Activated CD4-positive, alpha-beta T cell treated with anti-CD3 and anti-CD28 coated beads, Interleukin-2, amount 50 U/mL, for 16 hours (primary cell): ENCODE results near the gene TEX53.

ENCODE experiments used
- DNase-seq: peaks from one replicate; pipeline ENCODE4 v3.0.0-alpha.2; 2020

The TEX53 gene

DNA sequence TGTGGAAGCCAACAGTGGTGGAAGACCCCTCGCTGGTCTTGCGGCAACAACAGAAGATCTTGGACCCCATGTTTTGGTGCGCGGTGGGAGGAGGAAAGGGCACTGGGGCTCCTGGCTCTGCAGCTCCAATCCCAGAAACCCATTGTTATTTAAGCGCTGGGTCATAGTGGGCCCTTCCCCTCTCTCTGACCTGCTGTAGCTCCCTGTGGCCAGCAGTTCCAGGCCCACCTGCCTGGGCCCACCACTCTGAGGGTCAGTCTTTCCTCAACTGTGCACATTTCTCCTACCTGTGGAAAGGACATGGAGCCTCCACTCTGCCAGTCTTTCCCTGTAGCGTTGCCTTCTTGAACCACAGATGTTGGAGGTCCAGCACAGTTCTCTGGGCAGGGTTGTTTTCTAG is at the start of gene TEX53:
TSS of gene TEX53 (minus strand) at position 101 of the 400 bp plus-strand sequence. CDS start at position 70, 31 bp downstream.
- no peak for DNase-seq

DNA sequence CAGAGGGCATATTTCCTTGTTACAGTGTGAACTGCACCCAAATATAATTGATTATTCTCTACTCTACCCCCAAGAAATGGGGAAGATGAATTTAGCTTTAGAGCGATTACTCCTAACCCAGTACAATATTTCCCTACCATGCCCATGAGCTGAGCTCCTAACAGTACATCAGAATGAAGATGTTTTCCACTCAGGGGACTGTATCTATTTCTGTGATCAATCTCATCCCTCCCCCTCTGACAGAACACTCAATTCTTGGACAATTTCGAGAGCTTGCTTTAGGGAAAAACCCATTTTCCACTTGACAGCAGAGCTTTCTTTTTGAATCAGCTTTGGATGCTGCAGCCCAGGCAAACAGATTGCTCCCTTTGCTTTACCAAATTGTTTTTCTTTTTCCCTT is 49.1 kb upstream of the TEX53 start:
- DNase-seq: no peak

DNA sequence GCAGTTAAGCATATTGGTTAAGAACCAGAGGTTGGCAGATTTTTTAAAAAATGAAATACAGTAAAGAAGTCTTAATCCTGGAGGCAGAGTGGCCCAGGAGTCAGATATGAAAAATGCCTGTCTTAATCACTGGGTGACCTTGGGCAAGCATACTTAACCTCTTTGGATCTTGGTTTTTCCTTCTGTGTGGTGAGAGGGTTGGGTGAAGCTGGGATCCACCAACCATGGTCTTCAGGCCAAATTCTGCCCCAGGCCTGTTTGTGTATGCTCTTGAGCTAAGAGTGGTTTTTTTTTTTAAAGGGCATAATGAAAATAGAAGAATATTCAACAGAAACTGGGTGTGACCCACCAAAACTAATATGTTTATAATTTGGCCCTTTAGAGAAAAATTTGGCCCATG is 44.4 kb upstream of the TEX53 start:
- no peak for DNase-seq

DNA sequence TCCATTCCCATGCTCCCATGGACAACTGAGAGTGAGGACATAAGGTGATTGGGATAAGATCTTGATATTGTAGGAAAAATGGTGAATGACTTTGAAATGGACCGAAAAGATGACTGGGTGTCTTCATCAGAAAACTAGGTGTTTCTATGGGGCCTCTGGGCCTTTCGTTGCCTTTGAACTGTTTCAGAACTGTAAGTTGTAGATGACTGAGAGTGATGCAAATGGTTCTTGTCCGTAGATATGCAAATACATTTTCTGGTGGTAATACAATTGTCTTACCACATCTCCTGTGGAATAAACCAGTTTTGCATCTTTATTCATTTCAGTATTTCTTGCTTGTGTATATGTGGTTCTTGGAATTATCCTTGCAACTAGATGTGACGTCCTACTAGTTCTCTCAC is 40.3 kb upstream of the TEX53 start:
- peak; percentile 83 for DNase-seq

DNA sequence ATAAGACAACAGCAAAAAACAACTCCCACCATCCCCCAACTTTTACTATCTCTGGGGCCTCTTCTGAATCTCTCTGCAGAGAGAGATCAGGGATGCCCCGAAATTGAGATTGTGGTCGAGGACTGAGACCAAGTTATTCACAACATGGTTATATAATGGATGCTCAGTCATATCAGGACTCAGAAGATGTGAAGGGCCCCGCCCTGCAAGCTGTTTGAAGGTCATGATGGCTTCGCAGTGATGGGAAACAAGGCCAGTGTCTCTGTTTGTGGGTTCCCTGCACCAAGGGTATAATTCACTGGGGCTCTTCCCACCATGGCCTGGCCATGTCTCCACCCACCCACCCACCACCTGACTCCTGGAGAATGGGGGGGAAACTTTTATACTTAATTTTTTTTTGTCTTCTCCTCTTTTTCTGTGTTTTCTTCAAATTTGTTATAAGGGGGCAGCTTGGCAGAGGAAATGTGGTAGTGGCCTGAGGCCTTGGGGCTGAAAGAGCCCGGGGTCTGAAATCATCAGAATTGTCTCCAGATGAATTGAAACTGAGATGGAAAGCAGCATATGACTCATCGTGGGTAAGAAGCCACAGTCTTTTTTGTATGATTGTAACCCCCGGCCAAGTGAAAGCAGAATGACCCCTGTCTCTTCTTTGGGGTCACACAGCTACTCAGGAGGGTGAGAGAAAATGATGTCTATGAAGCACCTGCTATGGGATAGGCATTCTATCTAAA is 39.4 kb upstream of the TEX53 start:
- DNase-seq: peak; percentile 94

DNA sequence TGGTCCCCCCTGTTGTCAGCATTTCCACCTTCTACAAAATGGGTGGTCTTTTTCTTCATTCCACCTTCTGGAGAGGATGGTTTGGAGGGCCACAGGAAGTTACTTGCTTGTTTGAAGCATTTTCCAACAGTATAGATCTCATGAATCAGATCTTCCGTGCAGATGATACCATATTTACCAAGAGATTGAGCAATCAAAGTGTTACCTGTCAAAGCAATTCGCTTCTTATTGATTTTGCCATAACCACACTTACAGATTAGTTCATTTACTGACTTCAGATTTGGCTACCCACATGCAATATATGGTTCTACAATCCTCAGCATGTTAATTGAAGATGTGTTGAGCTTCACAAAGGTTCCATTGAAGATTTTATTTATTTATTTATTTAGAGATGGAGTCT is 38.3 kb upstream of the TEX53 start:
- peak; percentile 56 for DNase-seq

- DNase-seq: peak; percentile 81
These were observed 37.2 kb upstream of the TEX53 start for GRCh38 chr9:114694719-114695269.

- DNase-seq: no peak
These were observed 36.5 kb upstream of the TEX53 start for GRCh38 chr9:114694146-114694545.

GRCh38 chr9:114693248-114693855 is 35.7 kb upstream of the TEX53 start:
- no peak for DNase-seq

- no peak for DNase-seq
These were observed 34.3 kb upstream of the TEX53 start for GRCh38 chr9:114691956-114692295.

DNA sequence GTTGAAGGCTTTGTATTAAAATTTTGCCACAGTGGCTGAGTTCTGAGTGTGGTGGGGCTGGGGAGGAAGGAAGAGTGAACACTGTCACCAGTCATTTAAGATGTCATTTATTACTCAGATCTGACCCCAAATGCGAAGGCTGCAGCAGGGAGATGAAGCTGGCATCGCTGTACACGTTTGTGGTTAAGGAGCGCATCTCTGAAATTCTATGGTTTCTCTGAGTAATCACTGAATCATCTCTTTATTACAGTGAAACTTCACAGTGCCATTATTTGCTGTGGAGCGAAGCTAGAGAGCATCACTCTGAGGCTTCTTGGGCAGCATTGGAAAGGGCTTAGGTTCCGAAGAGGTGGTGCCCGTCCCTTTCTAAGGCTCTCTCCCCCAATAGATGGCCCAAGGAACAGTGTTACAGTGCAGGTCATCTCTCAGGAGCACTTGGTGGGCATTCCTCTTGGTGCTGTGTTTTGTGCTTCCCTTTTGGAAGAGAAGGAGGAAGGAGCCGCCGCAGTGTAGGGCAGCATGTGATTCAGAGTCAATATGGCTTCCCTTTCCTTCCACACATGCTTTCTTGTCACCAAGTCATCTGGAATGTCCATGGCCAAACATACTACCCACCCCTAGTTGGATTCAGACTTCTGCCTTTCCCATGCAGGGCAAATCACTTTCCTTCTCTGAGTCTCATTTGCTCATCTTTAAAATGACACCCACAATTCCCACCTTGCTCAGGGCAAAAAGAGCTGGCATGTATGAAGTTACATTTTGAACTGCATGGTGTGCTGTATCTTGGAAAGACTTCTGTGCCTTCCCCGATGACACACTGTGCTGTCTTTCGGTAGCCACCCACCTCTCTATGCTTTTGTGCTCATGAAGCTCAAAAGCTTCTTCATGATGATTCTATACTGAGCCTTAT is 33.7 kb upstream of the TEX53 start:
- peak; percentile 97 for DNase-seq

DNA sequence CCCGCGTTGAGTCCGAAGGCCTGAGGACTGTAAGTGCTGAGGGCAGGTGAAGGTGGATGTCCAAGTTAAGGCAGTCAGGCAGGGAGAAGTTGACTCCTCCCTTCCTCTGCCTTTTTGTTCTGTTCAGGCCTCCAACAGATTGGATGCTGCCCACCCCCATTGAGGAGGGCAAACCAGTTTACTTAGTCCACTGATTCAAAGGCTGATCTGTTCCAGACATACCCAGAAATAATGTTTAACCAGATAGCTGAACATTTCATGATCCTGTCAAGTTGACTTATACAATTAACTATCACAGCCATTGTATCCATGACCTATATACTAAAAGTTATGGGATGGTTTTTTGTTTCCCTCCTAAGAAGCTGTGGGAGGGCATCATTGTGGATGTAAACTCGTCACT is 32.7 kb upstream of the TEX53 start:
- no peak for DNase-seq

DNA sequence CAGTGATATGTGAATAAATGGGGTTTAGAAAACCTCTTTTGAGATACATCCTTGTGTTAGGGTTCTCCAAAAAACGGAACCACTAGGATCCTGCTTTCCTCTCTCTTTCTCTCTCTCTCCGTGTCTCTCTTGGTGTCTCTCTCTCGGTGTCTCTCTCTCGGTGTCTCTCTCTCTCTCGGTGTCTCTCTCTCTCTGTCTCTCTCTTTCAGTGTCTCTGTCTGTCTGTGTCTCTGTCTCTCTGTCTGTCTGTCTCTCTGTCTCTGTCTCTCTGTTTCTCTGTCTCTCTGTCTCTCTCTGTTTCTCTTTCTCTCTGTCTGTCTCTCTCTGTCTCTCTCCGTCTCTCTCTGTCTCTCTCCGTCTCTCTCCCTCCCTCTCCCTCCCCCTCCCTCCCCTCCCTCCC is 32.2 kb upstream of the TEX53 start:
- DNase-seq: no peak

DNA sequence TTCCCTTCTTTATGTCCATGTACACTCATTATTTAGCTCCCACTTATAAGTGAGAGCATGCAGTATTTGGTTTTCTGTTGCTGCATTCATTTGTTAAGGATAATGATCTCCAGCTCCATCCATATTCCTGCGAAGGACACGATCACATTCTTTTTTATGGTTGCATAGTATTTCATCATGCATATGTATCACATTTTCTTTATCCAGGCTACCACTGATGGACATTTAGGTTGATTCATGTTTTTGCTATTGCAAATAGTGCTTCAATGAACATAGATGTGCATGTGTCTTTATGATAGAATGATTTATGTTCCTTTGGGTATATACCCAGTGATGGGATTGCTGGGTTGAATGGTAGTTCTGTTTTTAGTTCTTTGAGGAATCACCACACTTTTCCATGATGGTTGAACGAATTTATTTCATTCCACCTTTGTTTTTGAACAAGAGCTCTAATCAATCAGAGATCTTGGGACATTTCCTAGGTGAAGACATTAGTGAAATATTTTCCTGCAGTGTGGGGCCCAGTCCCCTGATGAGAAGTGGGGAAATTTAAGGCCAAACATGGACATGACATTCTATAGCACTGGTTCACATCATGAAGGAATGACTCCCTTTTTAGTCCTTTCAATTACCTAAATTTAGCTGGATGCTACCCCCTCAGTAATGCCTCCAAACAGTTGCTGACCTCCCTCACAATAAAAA is 31.5 kb upstream of the TEX53 start:
- DNase-seq: no peak

GRCh38 chr9:114688379-114688778 is 30.8 kb upstream of the TEX53 start:
- no peak for DNase-seq

GRCh38 chr9:114687034-114687433 is 29.4 kb upstream of the TEX53 start:
- DNase-seq: no peak

DNA sequence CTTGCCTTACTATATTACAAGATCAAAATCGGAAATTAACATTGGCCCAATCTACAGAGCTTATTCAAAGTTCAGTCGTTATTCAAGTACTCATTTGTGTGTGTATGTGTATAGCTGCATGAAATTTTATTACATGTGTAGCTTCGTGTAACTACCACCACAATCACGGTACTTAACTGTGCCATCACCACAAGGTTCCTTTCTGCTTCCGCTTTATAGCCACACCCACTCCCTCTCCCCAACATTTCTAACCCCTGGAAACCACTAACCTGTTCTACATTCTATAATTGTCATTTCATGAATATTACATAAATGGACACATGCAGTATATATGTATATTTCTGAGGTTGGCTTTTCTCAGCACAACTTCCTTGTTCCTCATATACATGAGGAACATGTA is 28.3 kb upstream of the TEX53 start:
- no peak for DNase-seq

GRCh38 chr9:114684036-114684435 is 26.4 kb upstream of the TEX53 start:
- DNase-seq: no peak

DNA sequence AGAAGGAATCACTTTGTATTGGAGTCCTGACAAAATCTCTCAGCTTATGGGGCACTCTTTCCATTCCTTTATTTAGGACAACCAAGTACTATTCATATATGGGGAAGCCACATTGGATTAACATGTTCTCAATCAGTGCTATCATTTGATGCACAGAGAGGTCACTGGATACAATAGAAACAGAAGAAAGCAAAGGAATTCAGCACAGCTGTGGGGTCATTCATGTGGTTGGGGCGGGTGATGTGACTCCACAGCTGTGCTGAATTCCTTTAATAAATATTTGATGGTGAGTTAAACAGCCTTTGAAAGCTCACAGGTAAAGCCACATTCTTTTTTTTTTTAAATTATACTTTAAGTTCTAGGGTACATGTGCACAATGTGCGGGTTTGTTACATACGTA is 25.2 kb upstream of the TEX53 start:
- DNase-seq: no peak

DNA sequence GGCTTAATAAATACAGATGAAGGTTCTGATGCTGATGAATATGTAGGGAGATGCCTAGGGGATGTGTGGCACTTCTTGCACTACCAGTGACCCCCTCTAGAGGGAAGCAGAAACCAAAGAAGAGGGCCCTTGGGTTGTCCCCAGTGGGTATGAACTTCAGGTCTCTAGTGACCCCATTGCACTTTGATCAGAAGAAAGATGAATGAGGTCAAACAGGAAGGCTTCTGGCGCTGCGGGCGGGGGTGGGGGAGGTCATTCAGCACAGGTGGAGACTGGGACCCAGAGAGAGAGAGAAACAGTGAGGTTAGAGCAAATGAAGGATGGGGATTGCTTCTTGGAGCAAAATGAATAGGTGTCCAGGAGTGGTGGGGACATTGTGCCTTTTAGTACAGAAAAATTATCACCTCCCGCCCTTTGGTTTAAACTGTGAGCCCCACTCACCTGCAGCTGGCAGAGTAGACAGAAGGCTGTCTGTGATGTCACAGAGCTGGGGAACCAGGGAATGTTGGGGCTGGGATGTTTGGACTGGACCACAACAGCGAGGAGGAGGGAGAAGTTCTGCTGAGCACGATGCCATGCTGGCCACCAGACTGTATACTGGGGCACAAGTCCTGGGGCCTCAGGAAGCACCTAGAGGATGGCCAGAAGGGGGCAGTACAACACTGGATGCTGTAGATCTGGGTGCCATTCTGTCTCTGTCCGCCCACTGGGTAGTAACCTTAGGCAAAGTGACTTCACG is 24.2 kb upstream of the TEX53 start, which contains the start of gene TEX48:
TSS of gene TEX48 (minus strand) at position 599 of the 739 bp plus-strand sequence. CDS start 10,469 bp downstream, outside the sequence.
- DNase-seq: peak; percentile 89

DNA sequence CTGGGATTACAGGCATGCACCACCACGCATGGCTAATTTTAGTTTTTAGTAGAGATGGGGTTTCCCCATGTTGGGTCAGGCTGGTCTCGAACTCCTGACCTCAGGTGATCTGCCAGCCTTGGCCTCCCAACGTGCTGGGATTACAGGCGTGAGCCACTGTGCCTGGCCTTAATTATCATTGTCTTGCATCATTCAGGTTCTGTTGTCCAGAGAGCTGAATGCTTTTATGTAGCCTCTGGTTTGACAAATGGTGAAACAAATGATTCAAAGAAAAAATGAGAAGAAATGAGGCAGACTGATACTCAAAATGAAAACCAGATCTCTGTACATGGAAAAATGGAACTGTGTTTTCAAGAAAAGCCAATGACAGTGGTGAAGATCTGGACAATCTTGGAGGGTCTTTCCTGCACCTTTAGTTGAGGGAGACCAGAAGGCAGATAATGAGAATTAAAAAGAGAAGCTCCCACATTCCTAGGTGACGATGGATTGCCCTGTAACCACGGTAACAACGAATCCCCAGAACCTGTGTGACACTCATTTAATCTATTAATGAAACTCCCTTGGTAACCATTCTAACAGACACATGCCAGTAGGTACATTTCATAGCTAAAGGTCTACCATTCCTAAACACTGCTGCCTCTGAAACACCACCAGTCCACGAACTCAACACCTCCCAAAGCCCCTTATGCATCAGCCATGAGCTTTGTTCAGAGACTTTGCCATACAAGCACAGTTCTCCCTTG is 22.8 kb upstream of the TEX53 start:
- no peak for DNase-seq
